ENCODE data around the gene NXPH3.

DNA sequence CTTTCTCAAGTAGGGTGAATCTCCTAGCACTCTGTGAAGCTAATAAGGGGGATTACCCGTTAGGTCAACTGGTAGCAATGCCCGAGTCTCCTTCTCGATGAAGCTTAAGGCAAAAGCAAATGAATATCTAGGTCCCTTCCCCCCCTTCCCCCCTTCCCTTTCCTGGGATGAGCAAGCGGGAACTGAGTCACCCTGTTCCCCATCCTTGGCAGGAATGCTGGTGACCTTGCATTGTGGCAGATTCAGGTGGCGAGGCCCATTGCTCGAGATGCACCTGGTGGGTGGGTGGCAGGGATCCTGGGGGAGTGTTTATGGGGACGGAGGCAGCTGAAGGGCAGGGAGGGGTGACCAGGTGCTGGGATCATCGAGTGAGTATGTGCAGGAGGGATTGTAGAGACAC, 7.1 kb downstream of the NXPH3 start:
- TF ChIP-seq, protein P1, sequence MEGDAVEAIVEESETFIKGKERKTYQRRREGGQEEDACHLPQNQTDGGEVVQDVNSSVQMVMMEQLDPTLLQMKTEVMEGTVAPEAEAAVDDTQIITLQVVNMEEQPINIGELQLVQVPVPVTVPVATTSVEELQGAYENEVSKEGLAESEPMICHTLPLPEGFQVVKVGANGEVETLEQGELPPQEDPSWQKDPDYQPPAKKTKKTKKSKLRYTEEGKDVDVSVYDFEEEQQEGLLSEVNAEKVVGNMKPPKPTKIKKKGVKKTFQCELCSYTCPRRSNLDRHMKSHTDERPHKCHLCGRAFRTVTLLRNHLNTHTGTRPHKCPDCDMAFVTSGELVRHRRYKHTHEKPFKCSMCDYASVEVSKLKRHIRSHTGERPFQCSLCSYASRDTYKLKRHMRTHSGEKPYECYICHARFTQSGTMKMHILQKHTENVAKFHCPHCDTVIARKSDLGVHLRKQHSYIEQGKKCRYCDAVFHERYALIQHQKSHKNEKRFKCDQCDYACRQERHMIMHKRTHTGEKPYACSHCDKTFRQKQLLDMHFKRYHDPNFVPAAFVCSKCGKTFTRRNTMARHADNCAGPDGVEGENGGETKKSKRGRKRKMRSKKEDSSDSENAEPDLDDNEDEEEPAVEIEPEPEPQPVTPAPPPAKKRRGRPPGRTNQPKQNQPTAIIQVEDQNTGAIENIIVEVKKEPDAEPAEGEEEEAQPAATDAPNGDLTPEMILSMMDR (IDR thresholded peaks at IDR 0.05) = no peak
- TF ChIP-seq POLR2A (IDR thresholded peaks at IDR 0.05) = no peak

All from thyroid gland (tissue), 4 donors.